ENCODE data around the gene NAT16. TPM values are rescaled to one million over a fixed set of nuclear protein-coding genes. Genes with fewer than 3 reads are reported as not detected.
A peak's percentile ranks its signal among the peaks of the same experiment; 100 is the strongest.

Gene NAT16
- total and polyA plus RNA-seq, 2 of the 13 experiments (the other 11 are each of a cell fraction or from before 2014, with no cell fraction given): 0.04 TPM; not detected in 1

- no peak for TF ChIP-seq HMGXB3 (CRISPR knock-in tag; IDR thresholded peaks at IDR 0.05; ENCODE audit: borderline replicate concordance)
- no peak for TF ChIP-seq FOXO1 (CRISPR knock-in tag; IDR thresholded peaks at IDR 0.05)
- TF ChIP-seq ZNF354B (CRISPR knock-in tag; IDR thresholded peaks at IDR 0.05): no peak
- no peak for TF ChIP-seq ATF1 (CRISPR knock-in tag; IDR thresholded peaks at IDR 0.05)
- TF ChIP-seq KLF11 (CRISPR knock-in tag; IDR thresholded peaks at IDR 0.05): no peak
- no peak for TF ChIP-seq HOXD1 (CRISPR knock-in tag; IDR thresholded peaks at IDR 0.05)
These were observed 14.0 kb downstream of the NAT16 start (continued) for GRCh38 chr7:101165958-101166647.

- H3K79me2 ChIP-seq (ENCODE audit: insufficient read depth, low read length): no peaks in the 10 kb centered on the region
- intact Hi-C loops (cut with micrococcal nuclease; ENCODE audit: unreplicated experiment) (no loop called here), in situ Hi-C loops (cut with HindIII; ENCODE audit: extremely low pct_ligation_motif_present, low pct_unique_long_range_greater_than_20kb) (no loop called here)
- FAIRE-seq: no peak
- H2AFZ ChIP-seq (ENCODE audit: low read length): no peak within 1 kb of the TSS
- ChIA-PET CTCF (ENCODE audit: low intra/inter-chr PET ratio, low total read pairs) (no interaction called here), POLR2A (interaction anchor here (0.7 to 1.4 kb wide), 10 partner anchors 9 to 69 kb away, joined by 3 to 6 read pairs (median 3); partner anchors contain the start of gene PLOD3)
- peaks cover 9% of the 10 kb centered on the region; the same call in 1 of the 2 replicates for H4K20me1 ChIP-seq (ENCODE audit: insufficient read depth, low read length)
- H3K27ac ChIP-seq (ENCODE audit: extremely low read length, insufficient read depth, low read length): no peak within 1 kb of the TSS
- no peaks in the 10 kb centered on the region for H3K9me3 ChIP-seq (ENCODE audit: low read length)
- 8% methylated on average over 29 of the region's 74 CpGs for WGBS (ENCODE audit: low lambda C conversion rate)
- peak within 1 kb of the TSS; percentile 73 for H3K4me2 ChIP-seq (ENCODE audit: low read depth, low read length)
- peaks cover 3 to 50% of the 10 kb centered on the region in 2 experiments; a peak in 4 of 5 replicates for H3K27me3 ChIP-seq (ENCODE audit: control insufficient read depth in 1 of 2, insufficient read depth in 2 of 2, low read length in 2 of 2)
- no TSS peak for BruUV-seq (replicated peaks)
- peak within 1 kb of the TSS in 1 of 3 experiments; percentile 64; a peak in 2 of 6 replicates for H3K4me3 ChIP-seq (replicated peaks in 1 of 3; ENCODE audit: insufficient read depth in 1 of 3, low read depth in 2 of 3, low read length in 3 of 3)
- peaks cover 50% of the 10 kb centered on the region for H3K4me1 ChIP-seq (ENCODE audit: insufficient read depth, low read length)
- peak; percentile 85 for DNase-seq (ENCODE audit: low spot score)
- ATAC-seq: peak; percentile 74
- H3K9ac ChIP-seq (ENCODE audit: insufficient read depth, low read depth, low read length): no peak within 1 kb of the TSS
- H3K36me3 ChIP-seq (replicated peaks in 1 of 2; ENCODE audit: control insufficient read depth in 1 of 2, insufficient read depth in 2 of 2, low read length in 2 of 2): no peaks in the 10 kb centered on the region
- TF ChIP-seq ZNF550 (CRISPR knock-in tag; IDR thresholded peaks at IDR 0.05; ENCODE audit: borderline replicate concordance) (no peak), SIN3B (IDR thresholded peaks at IDR 0.05; ENCODE audit: low read length) (0 out of 2 replicates have a peak, but pooled peaks have one; percentile 48), ZNF703 (CRISPR knock-in tag; IDR thresholded peaks at IDR 0.05; ENCODE audit: borderline replicate concordance) (no peak)
These were observed 14.8 kb downstream of the NAT16 start, which contains the start of gene VGF for GRCh38 chr7:101165075-101165957. VGF (minus strand) TSS chr7:101165569; CDS start chr7:101164843, 726 bp downstream.
